MM.1S (cell line): Measurements from ENCODE around the gene C19orf85.

Experiments used
- EZH2 ChIP-seq: fragments of 300-600 bp; sonication (generic); optimal IDR thresholded peaks from 2 replicates; pipeline ENCODE3; 2017; ENCODE audit warnings: low read depth, mild to moderate bottlenecking, antibody characterized with exemption, low read length, mixed read lengths
- TF ChIP-seq, protein P1 (sequence below): fragments of 300-600 bp; sonication (generic); IDR thresholded peaks from 2 replicates; pipeline ENCODE4 v1.5.1; 2016; ENCODE audit warnings: antibody characterized with exemption, low read length, mixed read lengths

GRCh38 chr19:55441692-55442321 lies 22.7 kb downstream of the C19orf85 start:
- TF ChIP-seq EZH2, result no peak
- TF ChIP-seq, protein P1, sequence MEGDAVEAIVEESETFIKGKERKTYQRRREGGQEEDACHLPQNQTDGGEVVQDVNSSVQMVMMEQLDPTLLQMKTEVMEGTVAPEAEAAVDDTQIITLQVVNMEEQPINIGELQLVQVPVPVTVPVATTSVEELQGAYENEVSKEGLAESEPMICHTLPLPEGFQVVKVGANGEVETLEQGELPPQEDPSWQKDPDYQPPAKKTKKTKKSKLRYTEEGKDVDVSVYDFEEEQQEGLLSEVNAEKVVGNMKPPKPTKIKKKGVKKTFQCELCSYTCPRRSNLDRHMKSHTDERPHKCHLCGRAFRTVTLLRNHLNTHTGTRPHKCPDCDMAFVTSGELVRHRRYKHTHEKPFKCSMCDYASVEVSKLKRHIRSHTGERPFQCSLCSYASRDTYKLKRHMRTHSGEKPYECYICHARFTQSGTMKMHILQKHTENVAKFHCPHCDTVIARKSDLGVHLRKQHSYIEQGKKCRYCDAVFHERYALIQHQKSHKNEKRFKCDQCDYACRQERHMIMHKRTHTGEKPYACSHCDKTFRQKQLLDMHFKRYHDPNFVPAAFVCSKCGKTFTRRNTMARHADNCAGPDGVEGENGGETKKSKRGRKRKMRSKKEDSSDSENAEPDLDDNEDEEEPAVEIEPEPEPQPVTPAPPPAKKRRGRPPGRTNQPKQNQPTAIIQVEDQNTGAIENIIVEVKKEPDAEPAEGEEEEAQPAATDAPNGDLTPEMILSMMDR, result no peak
